HG02759 (cell line): ENCODE data around the gene PFDN4.

Experiments
- ATAC-seq: cut with Tn5 transposase; IDR thresholded peaks from one replicate; pipeline ENCODE4 v1.9.1; 2021; ENCODE audit warnings: mild to moderate bottlenecking, moderate library complexity; ENCODE audit not compliant: unreplicated experiment

PFDN4 gene

DNA sequence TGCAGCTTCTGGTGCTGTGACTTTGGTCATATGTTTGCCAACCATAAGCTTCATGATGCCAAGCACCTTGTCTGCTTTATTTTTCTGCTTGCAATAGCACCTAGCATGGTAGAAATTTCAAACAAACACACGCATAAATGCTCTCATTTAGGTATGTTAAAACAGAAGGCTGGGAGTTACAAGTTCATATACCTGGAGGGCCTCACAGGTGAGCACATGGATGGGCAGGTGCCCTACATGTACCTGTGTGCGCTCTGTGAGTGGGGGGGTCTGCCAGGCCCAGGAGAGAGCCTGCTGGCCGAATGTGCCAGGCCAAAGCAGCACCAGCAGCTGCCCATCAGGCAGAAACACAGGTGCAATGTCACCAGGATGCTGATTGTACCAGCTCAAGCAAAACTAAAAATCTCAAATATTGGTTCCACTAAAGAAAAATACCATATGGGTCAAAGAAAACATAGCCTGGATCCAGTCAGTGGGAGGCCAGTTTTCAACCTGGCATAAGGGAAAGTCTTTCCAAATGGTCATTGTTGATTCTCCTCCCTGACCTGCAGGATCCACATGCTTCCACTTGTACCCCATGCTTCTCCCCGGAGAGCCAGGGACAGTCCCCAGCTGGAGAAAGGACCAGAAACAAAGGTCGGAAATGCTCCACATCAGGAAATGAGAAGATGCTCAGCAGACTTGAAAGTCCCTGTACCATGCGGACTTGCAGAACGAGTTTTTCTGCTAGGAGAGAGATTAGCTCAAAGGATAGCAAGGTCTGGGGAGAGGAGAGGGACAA, 7.2 kb upstream of the PFDN4 start:
- no peak for ATAC-seq

GRCh38 chr20:54201268-54201846, 6.5 kb upstream of the PFDN4 start:
- ATAC-seq = no peak

DNA sequence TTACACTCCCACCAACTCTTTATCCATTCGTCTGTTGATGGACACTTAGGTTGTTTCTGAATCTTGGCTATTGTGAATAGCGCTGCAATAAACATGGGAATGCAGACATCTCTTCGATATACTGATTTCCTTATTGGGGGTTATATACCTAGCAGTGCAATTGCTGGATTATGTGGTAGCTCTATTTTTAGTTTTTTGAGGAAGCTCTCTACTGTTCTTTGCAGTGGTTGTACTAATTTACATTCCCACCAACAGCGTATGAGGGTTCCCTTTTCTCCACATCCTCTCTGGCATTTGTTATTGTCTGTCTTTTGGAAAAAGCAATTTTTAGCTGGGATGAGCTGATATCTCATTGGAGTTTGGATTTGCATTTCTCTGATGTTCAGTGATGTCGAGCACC, 4.6 kb upstream of the PFDN4 start:
- no peak for ATAC-seq

- ATAC-seq = no peak
Observed at GRCh38 chr20:54204063-54204462, 3.8 kb upstream of the PFDN4 start.

- ATAC-seq = no peak
Observed at GRCh38 chr20:54204481-54204880, 3.4 kb upstream of the PFDN4 start.

DNA sequence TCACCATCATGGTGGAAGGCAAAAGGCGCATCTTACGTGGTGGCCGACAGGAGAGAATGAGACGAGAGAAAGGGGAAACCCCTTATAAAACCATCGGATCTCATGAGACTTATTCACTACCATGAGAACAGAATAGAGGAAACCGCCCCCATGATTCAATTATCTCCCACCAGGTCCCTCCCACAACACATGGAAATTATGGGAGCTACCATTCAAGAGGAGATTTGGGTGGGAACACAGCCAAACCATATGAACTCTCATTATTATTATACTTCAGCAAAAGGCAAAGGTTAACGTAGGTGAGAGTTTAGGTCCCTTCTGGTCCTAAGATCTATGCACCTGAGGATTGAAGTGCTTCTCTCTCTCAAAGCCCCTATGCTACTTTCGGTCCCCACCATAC, 2.4 kb upstream of the PFDN4 start:
- ATAC-seq = no peak

GRCh38 chr20:54207053-54207742, 689 bp upstream of the PFDN4 start:
- ATAC-seq = no peak

DNA sequence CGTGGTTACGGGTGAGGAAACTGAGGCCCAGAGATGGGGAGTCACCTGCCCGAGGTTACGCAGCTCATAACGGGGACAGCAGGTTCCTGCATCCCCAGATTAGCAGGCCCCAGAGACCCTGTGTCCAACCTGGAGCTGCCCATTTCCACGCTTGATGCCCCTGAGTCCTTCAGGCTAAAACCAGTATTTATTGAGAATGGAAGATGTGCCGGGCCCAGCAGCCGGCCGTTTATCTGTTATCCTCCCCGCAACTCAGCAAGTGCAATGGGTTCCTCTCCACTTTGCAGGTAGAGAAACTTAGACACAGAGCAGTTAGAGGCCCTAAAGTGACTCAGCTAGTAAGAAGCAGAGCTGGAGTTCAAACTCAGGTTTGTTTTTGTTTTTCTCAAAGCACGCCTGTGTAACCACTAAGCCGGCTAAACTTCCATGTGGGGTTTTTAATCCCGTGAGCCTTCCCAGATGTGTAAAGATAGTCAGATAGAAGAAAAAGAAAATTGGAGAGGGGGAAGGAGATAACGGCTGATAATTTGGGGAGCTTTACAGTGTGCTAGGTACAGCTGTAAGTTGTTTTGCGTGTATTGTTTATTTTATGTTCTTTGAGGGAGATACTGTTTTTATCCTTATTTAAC, 775 bp downstream of the PFDN4 start:
- ATAC-seq = peak; percentile 2

DNA sequence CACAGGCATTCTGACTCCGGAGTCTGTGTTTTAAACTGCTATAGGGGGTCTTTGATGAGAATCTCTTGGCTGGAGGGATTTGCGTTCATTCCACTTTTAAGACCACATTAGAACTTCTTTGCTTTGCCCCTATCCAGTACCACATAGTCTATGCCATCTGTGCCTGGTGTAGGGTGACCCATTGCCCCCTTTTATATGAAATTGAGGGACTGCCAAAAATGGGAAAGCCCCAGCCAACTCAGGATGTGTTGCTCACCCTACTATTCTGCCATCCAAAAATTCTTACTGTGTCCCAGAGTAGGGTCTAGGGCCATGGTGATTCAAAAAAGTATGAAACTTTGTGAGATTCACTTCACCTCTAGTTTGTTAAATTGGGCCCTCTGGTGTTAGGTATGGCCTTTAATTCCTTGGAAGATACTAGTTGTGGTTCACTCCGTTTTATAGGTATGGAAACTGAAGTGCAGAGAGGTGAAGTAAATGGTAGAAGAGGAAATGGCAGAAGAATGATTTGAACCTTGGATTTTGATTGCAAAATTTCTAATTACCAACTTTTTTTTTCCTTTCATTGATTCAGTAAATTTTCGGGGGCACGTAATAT, 1.4 kb downstream of the PFDN4 start:
- no peak for ATAC-seq

DNA sequence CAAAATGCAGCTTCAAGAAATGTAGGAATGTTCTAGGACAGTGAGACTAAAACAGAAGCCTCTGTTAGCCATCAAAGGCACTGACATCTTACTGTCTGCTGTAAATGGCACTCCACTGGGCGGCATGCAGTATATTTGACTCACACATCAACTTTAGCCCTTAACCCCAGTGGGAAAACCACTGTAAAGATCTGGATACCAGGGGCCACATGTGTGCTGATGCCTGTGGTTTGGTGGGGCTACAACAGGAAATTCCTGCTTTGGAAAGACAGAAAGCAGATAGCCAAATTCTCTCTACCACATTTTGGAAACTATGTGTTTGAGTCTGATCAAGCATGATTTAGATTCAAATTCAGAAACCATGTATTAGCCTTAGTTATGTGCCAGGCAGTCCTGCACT, 4.3 kb downstream of the PFDN4 start:
- no peak for ATAC-seq

GRCh38 chr20:54212871-54213270, 5.0 kb downstream of the PFDN4 start:
- ATAC-seq = no peak

DNA sequence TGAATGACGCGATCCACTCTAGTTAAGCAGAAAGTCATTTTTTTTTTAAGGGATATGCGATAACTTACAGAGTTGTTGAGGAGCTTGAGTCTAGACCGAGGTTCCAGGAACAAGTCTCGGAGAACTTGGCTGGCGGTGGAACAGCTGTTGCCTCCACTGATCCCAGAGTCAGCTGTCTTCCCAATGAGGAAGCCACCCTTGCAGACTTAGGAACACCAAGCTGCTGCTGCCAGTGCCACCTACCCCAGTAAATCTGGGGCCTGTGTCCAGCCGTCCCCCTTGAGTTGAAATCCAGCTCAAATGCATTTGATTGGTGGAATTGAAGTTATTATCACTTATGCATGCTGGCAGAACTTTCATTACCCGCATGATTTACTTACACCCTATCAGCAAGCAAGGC, 6.7 kb downstream of the PFDN4 start:
- ATAC-seq = no peak

- ATAC-seq = no peak
Observed at GRCh38 chr20:54215157-54215789, 7.4 kb downstream of the PFDN4 start.

DNA sequence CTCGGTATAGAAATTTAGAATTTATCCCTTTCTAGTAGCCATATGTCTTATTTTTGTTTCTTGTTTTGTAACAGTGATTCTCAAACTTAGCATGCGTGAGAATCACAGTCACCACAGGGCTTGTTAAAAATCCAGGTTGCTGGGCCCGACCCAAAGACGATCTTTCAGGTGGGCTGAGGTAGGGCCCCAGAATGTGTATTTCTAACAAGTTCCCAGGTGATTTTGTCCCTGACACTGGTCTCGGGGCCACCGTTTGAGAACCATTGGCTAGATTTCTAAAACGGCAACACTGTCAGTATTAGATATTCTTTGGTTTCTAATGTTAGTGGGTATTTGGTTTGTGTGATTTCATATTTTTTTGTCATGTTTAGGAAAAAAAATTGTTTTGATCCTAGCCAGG, 9.9 kb downstream of the PFDN4 start:
- ATAC-seq = no peak

DNA sequence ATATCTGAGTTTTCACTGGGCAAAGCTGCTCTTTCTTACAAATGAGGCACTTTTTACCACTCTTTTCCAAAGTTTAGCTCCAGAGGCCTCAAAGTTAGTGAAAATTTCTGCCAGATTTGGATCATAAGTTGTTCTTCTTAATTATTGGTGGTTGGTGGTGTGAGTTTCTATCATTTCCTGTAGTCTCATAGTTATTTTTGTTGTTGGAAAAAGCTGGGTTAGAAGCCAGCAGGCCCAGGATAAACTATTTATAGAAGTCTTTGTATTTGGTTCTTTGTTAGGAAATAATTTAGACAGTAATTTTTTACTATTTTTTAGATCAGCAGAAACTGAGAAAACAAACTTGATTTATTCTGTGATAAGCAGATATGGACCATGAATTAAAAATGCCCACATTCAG, 10.6 kb downstream of the PFDN4 start:
- no peak for ATAC-seq

- no peak for ATAC-seq
Observed at GRCh38 chr20:54219751-54220426, 12.0 kb downstream of the PFDN4 start.

DNA sequence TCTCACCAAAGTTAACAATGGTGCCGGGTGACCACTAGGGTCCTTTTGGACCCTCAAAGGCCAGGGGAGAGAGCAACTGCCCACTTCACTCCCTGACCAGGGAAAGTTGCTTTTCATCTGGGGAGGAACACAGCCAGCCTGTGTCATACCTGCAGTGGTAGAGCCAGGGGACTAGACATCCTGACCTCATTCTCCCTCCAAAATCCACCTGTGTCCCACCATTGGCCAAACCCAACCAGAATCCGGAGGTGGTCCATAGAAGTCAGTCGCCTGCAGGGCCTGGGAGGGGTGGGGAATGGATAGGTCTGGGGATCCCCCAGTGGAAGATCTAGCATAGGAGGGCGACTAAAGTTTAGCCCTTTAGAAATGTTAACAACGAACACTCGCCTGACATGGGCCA, 12.8 kb downstream of the PFDN4 start:
- no peak for ATAC-seq

GRCh38 chr20:54221353-54221752, 13.5 kb downstream of the PFDN4 start:
- peak; percentile 38 for ATAC-seq

- ATAC-seq = no peak
Observed at GRCh38 chr20:54221996-54222890, 14.4 kb downstream of the PFDN4 start.
